Measurements from ENCODE around the gene TMEM134. TPM values are rescaled to one million over a fixed set of nuclear protein-coding genes. Genes with fewer than 3 reads are reported as not detected.

TMEM134 gene
- total RNA-seq, 2 donors from 2014 or later = 30.0 to 83.0 TPM

DNA sequence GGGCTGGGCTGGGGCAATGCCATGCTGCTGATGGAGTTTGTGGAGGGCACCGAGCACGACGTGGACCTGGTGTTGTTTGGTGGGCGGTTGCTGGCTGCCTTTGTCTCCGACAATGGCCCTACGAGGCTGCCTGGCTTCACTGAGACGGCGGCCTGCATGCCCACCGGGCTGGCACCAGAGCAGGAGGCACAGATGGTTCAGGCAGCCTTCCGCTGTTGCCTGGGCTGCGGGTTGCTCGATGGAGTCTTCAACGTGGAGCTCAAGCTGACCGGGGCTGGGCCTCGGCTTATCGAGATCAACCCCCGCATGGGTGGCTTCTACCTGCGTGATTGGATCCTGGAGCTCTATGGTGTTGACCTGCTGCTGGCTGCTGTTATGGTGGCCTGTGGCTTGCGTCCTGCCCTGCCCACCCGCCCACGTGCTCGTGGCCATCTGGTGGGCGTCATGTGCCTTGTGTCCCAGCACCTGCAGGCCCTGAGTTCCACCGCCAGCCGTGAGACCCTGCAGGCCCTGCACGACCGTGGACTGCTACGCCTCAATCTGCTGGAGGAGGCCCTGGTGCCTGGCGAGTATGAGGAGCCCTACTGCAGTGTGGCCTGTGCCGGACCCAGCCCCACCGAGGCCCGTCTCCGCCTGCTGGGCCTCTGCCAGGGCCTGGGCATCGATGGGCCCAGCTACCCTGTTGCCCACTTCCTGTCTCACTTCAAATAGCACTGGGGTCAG, 45.0 kb downstream of the TMEM134 start:
- ATAC-seq (replicated peaks) = no peak
- Mint-ChIP-seq H3K36me3 (ENCODE audit: low read depth) (peaks cover 16% of the 10 kb centered on the region), H3K27ac (no peak overlapping the region), H3K27me3 (no peaks in the 10 kb centered on the region), H3K9me3 (no peaks in the 10 kb centered on the region), H3K4me1 (peaks cover 5% of the 10 kb centered on the region), H3K4me3 (no peak overlapping the region)

- ATAC-seq (replicated peaks) = no peak
- no peaks in the 10 kb centered on the region for H3K27me3 Mint-ChIP-seq
- H3K4me3 Mint-ChIP-seq = no peak overlapping the region
- H3K27ac Mint-ChIP-seq = no peak overlapping the region
- H3K36me3 Mint-ChIP-seq (ENCODE audit: low read depth) = peaks cover 11% of the 10 kb centered on the region
- H3K4me1 Mint-ChIP-seq = peaks cover 5% of the 10 kb centered on the region
- no peaks in the 10 kb centered on the region for H3K9me3 Mint-ChIP-seq
Observed at GRCh38 chr11:67423466-67423865, 45.6 kb downstream of the TMEM134 start.

DNA sequence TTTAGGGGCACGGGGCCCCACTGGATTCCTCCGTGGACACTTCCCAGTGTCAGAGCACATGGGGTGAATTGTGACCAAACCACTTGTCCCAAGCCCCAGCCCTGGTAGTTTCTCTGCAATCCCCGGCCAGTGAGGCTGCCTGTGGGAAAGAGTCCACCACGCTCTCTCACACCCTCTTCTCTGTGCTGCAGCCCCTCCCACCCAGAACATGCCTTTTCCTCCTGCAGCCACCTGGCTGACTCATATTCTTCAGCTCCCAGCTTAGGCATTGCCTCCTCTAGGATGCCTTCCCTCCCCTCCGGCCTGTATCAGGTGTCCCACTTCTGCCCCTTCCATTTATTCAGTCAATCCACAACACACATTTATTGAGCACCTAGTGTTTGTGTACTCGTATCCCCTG, 46.2 kb downstream of the TMEM134 start:
- Mint-ChIP-seq H3K36me3 (ENCODE audit: low read depth) (peaks cover 6% of the 10 kb centered on the region), H3K4me1 (peaks cover 7% of the 10 kb centered on the region), H3K27me3 (no peaks in the 10 kb centered on the region), H3K4me3 (no peak overlapping the region), H3K9me3 (no peaks in the 10 kb centered on the region), H3K27ac (no peak overlapping the region)
- ATAC-seq (replicated peaks) = no peak

DNA sequence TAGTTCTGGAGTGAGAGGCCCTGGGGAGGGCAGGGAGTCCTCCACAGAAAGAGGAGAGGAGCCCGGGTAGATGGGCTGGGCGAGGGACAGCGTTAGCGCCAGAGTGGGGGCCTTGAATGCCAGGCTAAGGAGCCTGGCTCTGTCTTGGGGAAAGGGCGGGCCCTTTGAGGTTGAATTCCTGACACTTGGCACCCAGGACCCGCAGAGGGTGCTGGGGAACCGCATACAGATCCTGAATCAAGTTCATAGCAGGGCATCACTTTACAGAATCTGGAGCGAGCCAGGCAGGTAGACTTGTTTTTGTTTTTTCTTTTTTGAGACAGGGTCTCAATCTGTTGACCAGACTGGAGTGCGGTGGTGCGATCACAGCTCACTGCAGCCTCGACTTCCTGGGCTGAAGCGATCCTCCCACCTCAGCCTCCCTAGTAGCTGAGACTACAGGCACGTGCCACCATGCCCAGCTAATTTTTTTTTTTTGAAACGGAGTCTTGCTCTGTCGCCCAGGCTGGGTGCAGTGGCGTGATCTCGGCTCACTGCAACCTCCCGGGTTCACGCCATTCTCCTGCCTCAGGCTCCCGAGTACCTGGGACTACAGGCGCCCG, 47.5 kb downstream of the TMEM134 start:
- H3K27me3 Mint-ChIP-seq = no peaks in the 10 kb centered on the region
- peaks cover 15% of the 10 kb centered on the region for H3K4me1 Mint-ChIP-seq
- peak overlapping the region; percentile 64 for H3K4me3 Mint-ChIP-seq
- no peak overlapping the region for H3K27ac Mint-ChIP-seq
- H3K36me3 Mint-ChIP-seq (ENCODE audit: low read depth) = no peaks in the 10 kb centered on the region
- H3K9me3 Mint-ChIP-seq = no peaks in the 10 kb centered on the region
- ATAC-seq (replicated peaks) = no peak

DNA sequence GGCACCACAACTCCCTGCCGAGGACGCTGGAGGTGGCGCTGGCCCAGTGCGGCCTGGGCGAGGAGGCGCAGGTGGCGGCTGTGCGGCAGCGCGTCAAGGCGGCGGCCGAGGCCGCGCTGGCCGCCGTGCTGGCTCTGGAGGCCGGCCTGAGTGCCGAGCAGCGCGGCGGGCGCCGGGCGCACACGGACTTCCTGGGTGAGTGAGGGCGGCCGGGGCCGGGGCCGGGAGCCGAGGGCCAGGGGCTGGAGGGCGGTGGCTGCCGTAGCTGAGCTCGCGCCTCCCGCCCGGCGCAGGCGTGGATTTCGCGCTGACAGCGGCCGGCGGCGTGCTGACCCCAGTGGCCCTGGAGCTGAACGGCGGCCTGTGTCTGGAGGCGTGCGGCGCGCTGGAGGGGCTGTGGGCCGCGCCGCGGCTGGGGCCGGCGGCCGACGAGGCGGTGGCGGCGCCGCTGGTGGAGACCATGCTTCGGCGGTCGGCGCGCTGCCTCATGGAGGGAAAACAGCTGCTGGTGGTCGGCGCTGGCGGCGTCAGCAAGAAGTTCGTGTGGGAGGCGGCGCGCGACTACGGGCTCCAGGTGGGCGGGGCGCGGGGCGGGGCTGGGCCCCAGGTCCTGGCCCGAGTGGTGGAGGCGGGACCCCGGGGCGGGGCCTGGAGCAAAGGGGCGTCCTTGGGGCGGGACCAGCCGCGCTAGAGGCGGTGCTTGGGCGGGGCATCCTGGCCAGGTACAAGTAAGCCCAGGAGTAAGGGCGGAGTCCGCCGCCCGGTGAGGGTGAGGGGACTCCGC, 48.2 kb downstream of the TMEM134 start:
- H3K4me3 Mint-ChIP-seq = peak overlapping the region; percentile 70
- no peak overlapping the region for H3K27ac Mint-ChIP-seq
- H3K4me1 Mint-ChIP-seq = peaks cover 21% of the 10 kb centered on the region
- ATAC-seq (replicated peaks) = peak; percentile 95
- no peaks in the 10 kb centered on the region for H3K36me3 Mint-ChIP-seq (ENCODE audit: low read depth)
- no peaks in the 10 kb centered on the region for H3K27me3 Mint-ChIP-seq
- H3K9me3 Mint-ChIP-seq = no peaks in the 10 kb centered on the region

DNA sequence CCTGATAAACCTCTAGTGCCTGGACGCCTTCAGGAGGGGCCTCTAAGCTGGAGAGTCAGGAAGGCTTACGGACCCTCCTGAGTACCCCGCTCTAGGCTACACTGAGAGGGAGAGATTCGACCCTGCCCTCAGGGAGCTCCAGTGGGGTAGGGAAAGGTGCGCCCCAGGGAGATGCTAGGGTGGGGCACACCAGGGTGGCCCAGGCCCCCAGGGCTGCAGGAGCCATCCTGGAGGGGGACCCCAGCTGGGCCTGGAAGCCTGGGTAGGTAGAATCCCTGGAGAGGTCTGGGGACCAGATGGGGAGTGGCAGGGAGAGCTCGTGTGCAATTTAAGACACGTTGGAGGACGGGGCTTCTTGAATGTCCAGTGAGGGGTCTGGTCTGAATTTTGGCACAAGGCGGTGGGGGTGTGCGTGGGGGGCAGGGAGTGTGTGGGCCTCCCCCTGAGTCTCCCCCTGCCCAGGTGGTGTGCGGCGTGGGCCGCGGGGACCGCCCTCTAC, 48.9 kb downstream of the TMEM134 start:
- no peaks in the 10 kb centered on the region for H3K9me3 Mint-ChIP-seq
- H3K4me1 Mint-ChIP-seq = peaks cover 21% of the 10 kb centered on the region
- ATAC-seq (replicated peaks) = no peak
- H3K27ac Mint-ChIP-seq = peak overlapping the region; percentile 56
- no peaks in the 10 kb centered on the region for H3K36me3 Mint-ChIP-seq (ENCODE audit: low read depth)
- peak overlapping the region; percentile 70 for H3K4me3 Mint-ChIP-seq
- H3K27me3 Mint-ChIP-seq = no peaks in the 10 kb centered on the region

- no peak overlapping the region for H3K27ac Mint-ChIP-seq
- H3K9me3 Mint-ChIP-seq = no peaks in the 10 kb centered on the region
Observed at GRCh38 chr11:67419325-67420049, 49.6 kb downstream of the TMEM134 start.

GRCh38 chr11:67418476-67419281, 50.4 kb downstream of the TMEM134 start:
- no peak for ATAC-seq (replicated peaks)

More at GRCh38 chr11:67419325-67420049, 49.6 kb downstream of the TMEM134 start:
- no peaks in the 10 kb centered on the region for H3K27me3 Mint-ChIP-seq
- no peak for ATAC-seq (replicated peaks)
- peak overlapping the region; percentile 70 for H3K4me3 Mint-ChIP-seq
- H3K36me3 Mint-ChIP-seq (ENCODE audit: low read depth) = no peaks in the 10 kb centered on the region
- H3K4me1 Mint-ChIP-seq = peaks cover 21% of the 10 kb centered on the region

DNA sequence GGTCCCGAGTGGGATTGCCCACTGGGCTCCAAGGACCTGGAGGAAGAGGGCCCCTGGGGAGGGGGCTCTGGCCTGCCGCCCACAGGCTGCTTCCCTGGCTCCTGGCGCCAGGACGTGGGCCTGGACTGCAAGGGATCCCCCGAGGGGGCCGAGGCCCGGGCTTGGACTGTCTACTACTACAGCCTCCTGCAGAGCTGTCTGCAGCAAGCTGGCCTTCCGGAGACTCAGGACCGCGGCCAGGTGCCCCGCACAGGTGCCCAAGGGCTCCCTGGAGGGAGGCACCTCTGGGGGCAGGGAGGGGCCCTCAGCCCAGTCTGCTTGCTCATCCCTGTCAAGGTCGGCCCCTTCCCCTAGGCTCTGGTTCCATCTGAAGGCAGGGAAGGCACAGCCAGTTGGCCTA, 51.6 kb downstream of the TMEM134 start:
- H3K27me3 Mint-ChIP-seq = no peaks in the 10 kb centered on the region
- H3K9me3 Mint-ChIP-seq = no peaks in the 10 kb centered on the region
- H3K4me1 Mint-ChIP-seq = peaks cover 25% of the 10 kb centered on the region
- no peak overlapping the region for H3K27ac Mint-ChIP-seq
- H3K4me3 Mint-ChIP-seq = peak overlapping the region; percentile 80
- no peaks in the 10 kb centered on the region for H3K36me3 Mint-ChIP-seq (ENCODE audit: low read depth)
- ATAC-seq (replicated peaks) = no peak

More at GRCh38 chr11:67418476-67419281, 50.4 kb downstream of the TMEM134 start:
- Mint-ChIP-seq H3K27me3 (no peaks in the 10 kb centered on the region), H3K27ac (no peak overlapping the region), H3K9me3 (no peaks in the 10 kb centered on the region), H3K36me3 (ENCODE audit: low read depth) (no peaks in the 10 kb centered on the region), H3K4me1 (peaks cover 21% of the 10 kb centered on the region), H3K4me3 (peak overlapping the region; percentile 70)

- H3K4me1 Mint-ChIP-seq = peaks cover 31% of the 10 kb centered on the region
- peak overlapping the region; percentile 80 for H3K4me3 Mint-ChIP-seq
- no peaks in the 10 kb centered on the region for H3K27me3 Mint-ChIP-seq
- ATAC-seq (replicated peaks) = no peak
- H3K27ac Mint-ChIP-seq = peak overlapping the region; percentile 86
- no peaks in the 10 kb centered on the region for H3K36me3 Mint-ChIP-seq (ENCODE audit: low read depth)
- no peaks in the 10 kb centered on the region for H3K9me3 Mint-ChIP-seq
Observed at GRCh38 chr11:67416416-67417335, 52.4 kb downstream of the TMEM134 start.

DNA sequence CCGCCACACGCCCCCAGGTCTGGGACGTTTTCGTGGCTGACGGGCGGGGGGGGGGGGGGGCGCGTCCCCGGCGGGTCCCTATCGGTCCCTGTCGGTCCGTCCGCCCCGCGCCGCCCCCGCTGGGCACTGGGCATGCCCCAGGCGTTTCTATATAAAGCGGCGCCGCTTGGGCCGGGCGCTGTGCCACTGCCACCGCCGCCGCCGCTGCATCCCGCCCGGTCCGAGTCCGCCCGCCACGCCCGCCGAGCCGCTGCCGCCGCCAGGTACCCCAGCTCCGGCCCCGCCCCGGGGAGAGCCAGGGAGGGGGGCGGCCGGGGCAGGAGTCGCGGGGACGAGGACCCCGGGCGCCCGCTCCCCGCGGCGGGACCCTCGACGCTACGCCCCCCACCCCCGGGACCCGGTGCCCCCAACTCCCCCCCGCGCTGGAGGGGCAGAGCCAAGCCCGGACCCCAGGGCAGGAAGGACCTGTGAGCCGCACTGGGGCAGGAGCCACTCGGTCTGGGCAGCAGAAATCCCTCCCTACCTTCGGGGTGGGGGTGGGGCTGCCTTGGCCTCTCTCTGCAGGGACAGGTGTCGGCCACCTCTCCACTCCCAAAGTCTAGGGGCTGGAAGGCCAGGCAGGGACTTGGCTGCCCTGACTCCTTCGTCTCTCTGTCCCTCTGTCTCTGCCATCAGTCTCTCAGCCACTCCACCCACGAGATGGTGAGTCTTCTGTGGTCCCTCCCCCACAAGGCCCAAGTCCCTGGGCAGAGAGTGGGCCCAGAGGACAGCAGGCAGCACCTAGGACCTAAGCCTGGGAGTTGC, 53.3 kb downstream of the TMEM134 start, which contains the start of gene CARNS1:
Gene CARNS1, plus strand, starts transcription at position 178 of the 804 bp plus-strand sequence. Its CDS starts 522 bp downstream, at position 700.
- peak; percentile 28 for ATAC-seq (replicated peaks)
- Mint-ChIP-seq H3K27ac (peak within 1 kb of the TSS; percentile 86), H3K4me1 (peaks cover 31% of the 10 kb centered on the region)

DNA sequence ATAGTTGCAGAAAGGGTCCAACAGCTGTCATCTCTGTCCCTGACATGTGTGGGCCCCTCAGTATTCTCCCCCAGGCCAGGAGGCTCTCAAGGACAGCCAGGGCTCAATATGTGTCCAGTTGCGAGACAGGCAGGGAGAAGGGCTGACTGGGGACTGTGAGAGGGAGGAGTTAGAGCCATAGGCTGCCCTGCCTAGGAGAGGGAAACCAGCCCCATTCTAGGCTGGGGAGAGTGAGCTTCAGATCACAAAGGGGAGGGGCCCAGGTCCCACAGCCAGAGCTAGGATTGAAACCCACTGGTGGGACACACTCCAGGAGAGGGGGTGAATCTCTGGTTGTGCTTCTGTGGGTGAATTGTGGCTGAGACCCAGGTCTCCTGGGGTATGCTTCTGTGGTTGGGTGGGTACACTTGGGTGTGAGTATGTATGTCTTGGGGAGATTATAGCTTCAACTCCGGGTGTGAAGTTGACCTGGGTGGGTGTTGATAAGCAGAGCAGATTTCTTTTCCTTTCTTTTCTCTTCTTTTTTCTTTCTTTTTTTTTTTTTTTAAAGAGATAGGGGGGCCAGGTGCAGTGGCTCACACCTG, 55.7 kb downstream of the TMEM134 start:
- H3K4me3 Mint-ChIP-seq = no peak overlapping the region
- no peaks in the 10 kb centered on the region for H3K27me3 Mint-ChIP-seq
- peak overlapping the region; percentile 75 for H3K27ac Mint-ChIP-seq
- peaks cover 22% of the 10 kb centered on the region for H3K36me3 Mint-ChIP-seq (ENCODE audit: low read depth)
- H3K4me1 Mint-ChIP-seq = peaks cover 39% of the 10 kb centered on the region
- ATAC-seq (replicated peaks) = no peak
- no peaks in the 10 kb centered on the region for H3K9me3 Mint-ChIP-seq

More for the DNA sequence above, 53.3 kb downstream of the TMEM134 start, which contains the start of gene CARNS1:
- H3K4me3 Mint-ChIP-seq = peak within 1 kb of the TSS; percentile 80
- no peaks in the 10 kb centered on the region for H3K27me3 Mint-ChIP-seq
- H3K36me3 Mint-ChIP-seq (ENCODE audit: low read depth) = peaks cover 4% of the 10 kb centered on the region
- H3K9me3 Mint-ChIP-seq = no peaks in the 10 kb centered on the region

Data from activated T-helper 17 cell treated with anti-CD3 and anti-CD28 coated beads, Interleukin-2, amount 50 U/mL, for 72 hours (primary cell).